ENCODE data around the gene DACH2.

DACH2 gene

DNA sequence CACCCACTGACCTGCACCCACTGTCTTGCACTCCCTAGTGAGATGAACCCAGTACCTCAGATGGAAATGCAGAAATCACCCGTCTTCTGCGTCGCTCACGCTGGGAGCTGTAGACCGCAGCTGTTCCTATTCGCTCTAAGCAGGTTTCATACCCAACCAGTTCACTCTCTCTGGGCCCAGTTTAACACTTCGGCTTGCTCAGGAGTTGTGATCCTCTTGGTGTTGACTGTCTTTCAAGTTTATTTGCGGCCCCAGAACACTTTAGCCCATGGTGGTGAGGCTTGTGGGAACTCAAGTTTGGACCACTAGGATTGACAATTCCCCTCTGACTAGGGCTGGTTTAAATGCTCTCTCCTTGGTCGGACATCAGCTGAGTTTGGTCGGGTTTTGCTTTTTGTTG is 147.0 kb downstream of the DACH2 start:
- H3K23ac ChIP-seq (ENCODE audit: low read length), result no peak overlapping the region
- H3K9ac ChIP-seq (ENCODE audit: low read length), result no peak overlapping the region
- no peak overlapping the region for H3K14ac ChIP-seq (ENCODE audit: low read length)
- H3K18ac ChIP-seq (ENCODE audit: low read length), result no peak overlapping the region
- no peaks in the 10 kb centered on the region for H3K79me1 ChIP-seq (ENCODE audit: low read length)
- no peak overlapping the region for H2BK120ac ChIP-seq (ENCODE audit: insufficient read depth, low read length, poor library complexity)
- H3K4ac ChIP-seq (ENCODE audit: low read depth, low read length), result no peak overlapping the region
- no peak overlapping the region for H3K4me2 ChIP-seq (ENCODE audit: low read length)
- no peak overlapping the region for H3K4me3 ChIP-seq (ENCODE audit: low read depth, low read length)
- WGBS (ENCODE audit: extremely low coverage, insufficient coverage, insufficient read length), result no CpG with 5 or more reads among the region's 10 CpGs
- no peak overlapping the region for H2AK5ac ChIP-seq (ENCODE audit: low read length)
- H3K27ac ChIP-seq (ENCODE audit: low read depth, low read length), result no peak overlapping the region
- no peak overlapping the region for H2AFZ ChIP-seq (ENCODE audit: insufficient read depth, low read length, poor library complexity)
- no peak for DNase-seq
- H4K8ac ChIP-seq (ENCODE audit: low read depth, low read length), result no peak overlapping the region
- no peaks in the 10 kb centered on the region for H3K36me3 ChIP-seq (ENCODE audit: control insufficient read depth in 1 of 2, insufficient read depth in 2 of 2, low read length in 2 of 2)
- H3K9me3 ChIP-seq (ENCODE audit: insufficient read depth, low read depth, low read length), result no peaks in the 10 kb centered on the region
- H4K91ac ChIP-seq (ENCODE audit: low read depth, low read length), result no peak overlapping the region
- no peak overlapping the region for H4K12ac ChIP-seq (ENCODE audit: low read depth, low read length)
- no peak overlapping the region for H2BK12ac ChIP-seq (ENCODE audit: low read length)
- no peak overlapping the region for H2BK5ac ChIP-seq (ENCODE audit: low read depth, low read length, poor library complexity)
- no peaks in the 10 kb centered on the region for H3K79me2 ChIP-seq (ENCODE audit: control insufficient read depth, insufficient read depth, low read length, poor library complexity)
- H3K4me1 ChIP-seq (ENCODE audit: control insufficient read depth in 1 of 2, insufficient read depth in 2 of 2, low read length in 2 of 2), result no peaks in the 10 kb centered on the region
- no peaks in the 10 kb centered on the region for H3K27me3 ChIP-seq (ENCODE audit: insufficient read depth, low read length)

DNA sequence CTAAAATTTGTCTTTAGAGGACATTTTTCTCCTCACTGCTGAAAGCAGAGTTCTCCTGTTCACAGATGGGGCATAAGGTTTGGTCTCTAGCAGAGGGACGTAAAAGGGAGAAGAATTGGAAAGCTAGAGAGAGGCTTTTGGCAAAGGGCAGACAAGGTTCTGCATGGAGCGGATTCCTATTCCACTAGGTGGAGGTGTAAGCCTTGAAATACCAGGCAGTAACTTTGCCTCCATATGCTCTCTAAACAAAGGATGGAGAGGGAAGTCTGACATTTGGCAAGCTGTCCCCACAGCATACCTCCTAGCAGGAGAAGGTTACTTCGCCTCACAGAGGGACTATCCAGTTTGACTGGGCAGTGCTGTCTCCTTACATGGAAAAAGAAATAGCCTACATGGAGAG is 174.7 kb downstream of the DACH2 start:
- Histone ChIP-seq H3K79me2 (ENCODE audit: control insufficient read depth, insufficient read depth, low read length, poor library complexity) (no peaks in the 10 kb centered on the region), H3K23ac (ENCODE audit: low read length) (no peak overlapping the region), H3K4me1 (ENCODE audit: control insufficient read depth in 1 of 2, insufficient read depth in 2 of 2, low read length in 2 of 2) (no peaks in the 10 kb centered on the region), H2BK120ac (ENCODE audit: insufficient read depth, low read length, poor library complexity) (no peak overlapping the region), H3K27ac (ENCODE audit: low read depth, low read length) (no peak overlapping the region), H2BK12ac (ENCODE audit: low read length) (no peak overlapping the region), H2AFZ (ENCODE audit: insufficient read depth, low read length, poor library complexity) (no peak overlapping the region), H3K36me3 (ENCODE audit: control insufficient read depth in 1 of 2, insufficient read depth in 2 of 2, low read length in 2 of 2) (no peaks in the 10 kb centered on the region), H3K79me1 (ENCODE audit: low read length) (no peaks in the 10 kb centered on the region), H2BK5ac (ENCODE audit: low read depth, low read length, poor library complexity) (no peak overlapping the region), H4K91ac (ENCODE audit: low read depth, low read length) (no peak overlapping the region), H3K4me3 (ENCODE audit: low read depth, low read length) (no peak overlapping the region), H3K9ac (ENCODE audit: low read length) (no peak overlapping the region), H3K9me3 (ENCODE audit: insufficient read depth, low read depth, low read length) (peaks cover 3% of the 10 kb centered on the region), H3K18ac (ENCODE audit: low read length) (no peak overlapping the region), H3K4ac (ENCODE audit: low read depth, low read length) (no peak overlapping the region), H2AK5ac (ENCODE audit: low read length) (no peak overlapping the region), H4K8ac (ENCODE audit: low read depth, low read length) (no peak overlapping the region), H3K14ac (ENCODE audit: low read length) (no peak overlapping the region), H4K12ac (ENCODE audit: low read depth, low read length) (no peak overlapping the region), H3K4me2 (ENCODE audit: low read length) (no peak overlapping the region), H3K27me3 (ENCODE audit: insufficient read depth, low read length) (no peaks in the 10 kb centered on the region)
- no CpG with 5 or more reads among the region's 3 CpGs for WGBS (ENCODE audit: extremely low coverage, insufficient coverage, insufficient read length)
- DNase-seq, result no peak

DNA sequence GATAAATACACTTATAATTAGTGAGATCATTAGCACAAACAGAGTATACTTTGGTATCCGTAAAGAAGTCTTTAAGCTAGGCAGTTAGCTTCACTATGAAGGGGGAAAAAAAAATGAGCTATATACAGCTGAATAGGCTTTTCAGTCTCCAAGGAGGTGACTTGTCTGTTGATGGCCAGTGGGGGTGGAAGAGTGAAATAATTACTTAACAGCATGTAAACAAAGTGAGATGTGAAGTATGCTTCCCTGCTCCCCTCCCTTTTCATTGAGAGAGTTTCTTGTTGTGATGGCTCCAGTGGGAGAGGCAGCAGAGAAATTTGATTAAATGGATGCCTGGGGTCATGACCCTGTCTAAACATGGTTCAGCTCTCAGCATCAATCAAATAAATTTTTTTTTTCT is 180.9 kb downstream of the DACH2 start:
- no peak overlapping the region for H3K4me2 ChIP-seq (ENCODE audit: low read length)
- no peak overlapping the region for H4K12ac ChIP-seq (ENCODE audit: low read depth, low read length)
- no peak overlapping the region for H3K9ac ChIP-seq (ENCODE audit: low read length)
- no peak overlapping the region for H3K18ac ChIP-seq (ENCODE audit: low read length)
- H2BK120ac ChIP-seq (ENCODE audit: insufficient read depth, low read length, poor library complexity), result no peak overlapping the region
- no peaks in the 10 kb centered on the region for H3K4me1 ChIP-seq (ENCODE audit: control insufficient read depth in 1 of 2, insufficient read depth in 2 of 2, low read length in 2 of 2)
- no peak overlapping the region for H3K23ac ChIP-seq (ENCODE audit: low read length)
- H3K79me2 ChIP-seq (ENCODE audit: control insufficient read depth, insufficient read depth, low read length, poor library complexity), result no peaks in the 10 kb centered on the region
- no peak overlapping the region for H3K14ac ChIP-seq (ENCODE audit: low read length)
- no peaks in the 10 kb centered on the region for H3K79me1 ChIP-seq (ENCODE audit: low read length)
- no peak overlapping the region for H2BK12ac ChIP-seq (ENCODE audit: low read length)
- no CpG with 5 or more reads among the region's 1 CpG for WGBS (ENCODE audit: extremely low coverage, insufficient coverage, insufficient read length)
- H3K4me3 ChIP-seq (ENCODE audit: low read depth, low read length), result no peak overlapping the region
- H3K4ac ChIP-seq (ENCODE audit: low read depth, low read length), result no peak overlapping the region
- no peak overlapping the region for H2AFZ ChIP-seq (ENCODE audit: insufficient read depth, low read length, poor library complexity)
- H3K9me3 ChIP-seq (ENCODE audit: insufficient read depth, low read depth, low read length), result no peaks in the 10 kb centered on the region
- no peaks in the 10 kb centered on the region for H3K27me3 ChIP-seq (ENCODE audit: insufficient read depth, low read length)
- H4K91ac ChIP-seq (ENCODE audit: low read depth, low read length), result no peak overlapping the region
- H2BK5ac ChIP-seq (ENCODE audit: low read depth, low read length, poor library complexity), result no peak overlapping the region
- H2AK5ac ChIP-seq (ENCODE audit: low read length), result no peak overlapping the region
- DNase-seq, result no peak
- H3K36me3 ChIP-seq (ENCODE audit: control insufficient read depth in 1 of 2, insufficient read depth in 2 of 2, low read length in 2 of 2), result no peaks in the 10 kb centered on the region
- H3K27ac ChIP-seq (ENCODE audit: low read depth, low read length), result no peak overlapping the region
- H4K8ac ChIP-seq (ENCODE audit: low read depth, low read length), result no peak overlapping the region

DNA sequence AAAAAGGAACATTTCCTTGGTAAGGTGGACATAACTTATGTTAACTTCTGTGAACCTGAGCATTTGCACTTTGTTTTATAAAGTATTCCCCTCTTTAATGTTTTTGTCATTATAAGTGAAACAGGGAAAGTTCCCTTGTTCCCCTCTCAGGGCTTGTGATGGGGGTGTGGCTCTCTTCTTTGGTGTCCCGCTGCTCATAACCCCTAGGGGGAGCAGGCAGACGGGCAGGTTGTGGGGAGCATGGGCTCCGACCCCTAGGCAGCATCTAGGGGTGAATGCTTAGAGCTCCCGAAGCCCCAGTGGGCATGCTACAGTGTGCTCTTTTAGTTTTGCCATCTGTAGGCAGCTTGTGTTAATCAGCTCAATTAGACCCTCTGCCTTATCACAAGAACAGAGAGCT is 200.4 kb downstream of the DACH2 start:
- no peaks in the 10 kb centered on the region for H3K36me3 ChIP-seq (ENCODE audit: control insufficient read depth in 1 of 2, insufficient read depth in 2 of 2, low read length in 2 of 2)
- H3K18ac ChIP-seq (ENCODE audit: low read length), result no peak overlapping the region
- no peak overlapping the region for H2BK5ac ChIP-seq (ENCODE audit: low read depth, low read length, poor library complexity)
- no peak overlapping the region for H2AK5ac ChIP-seq (ENCODE audit: low read length)
- H4K8ac ChIP-seq (ENCODE audit: low read depth, low read length), result no peak overlapping the region
- no peaks in the 10 kb centered on the region for H3K79me1 ChIP-seq (ENCODE audit: low read length)
- no peaks in the 10 kb centered on the region for H3K4me1 ChIP-seq (ENCODE audit: control insufficient read depth in 1 of 2, insufficient read depth in 2 of 2, low read length in 2 of 2)
- no CpG with 5 or more reads among the region's 4 CpGs for WGBS (ENCODE audit: extremely low coverage, insufficient coverage, insufficient read length)
- no peak overlapping the region for H4K12ac ChIP-seq (ENCODE audit: low read depth, low read length)
- H3K23ac ChIP-seq (ENCODE audit: low read length), result no peak overlapping the region
- H3K9ac ChIP-seq (ENCODE audit: low read length), result no peak overlapping the region
- H3K27me3 ChIP-seq (ENCODE audit: insufficient read depth, low read length), result no peaks in the 10 kb centered on the region
- no peak overlapping the region for H2BK12ac ChIP-seq (ENCODE audit: low read length)
- no peak overlapping the region for H2AFZ ChIP-seq (ENCODE audit: insufficient read depth, low read length, poor library complexity)
- H3K4me3 ChIP-seq (ENCODE audit: low read depth, low read length), result no peak overlapping the region
- H4K91ac ChIP-seq (ENCODE audit: low read depth, low read length), result no peak overlapping the region
- H3K79me2 ChIP-seq (ENCODE audit: control insufficient read depth, insufficient read depth, low read length, poor library complexity), result no peaks in the 10 kb centered on the region
- H2BK120ac ChIP-seq (ENCODE audit: insufficient read depth, low read length, poor library complexity), result no peak overlapping the region
- no peak overlapping the region for H3K14ac ChIP-seq (ENCODE audit: low read length)
- H3K4me2 ChIP-seq (ENCODE audit: low read length), result no peak overlapping the region
- H3K9me3 ChIP-seq (ENCODE audit: insufficient read depth, low read depth, low read length), result no peaks in the 10 kb centered on the region
- no peak overlapping the region for H3K27ac ChIP-seq (ENCODE audit: low read depth, low read length)
- no peak overlapping the region for H3K4ac ChIP-seq (ENCODE audit: low read depth, low read length)
- no peak for DNase-seq

All from trophoblast cell (in vitro differentiated cells and primary cell).